HG02973 (cell line): Measurements from ENCODE around the gene THSD4.

Source experiments
- ATAC-seq: cut with Tn5 transposase; IDR thresholded peaks from one replicate; pipeline ENCODE4 v1.9.1; 2021; ENCODE audit warnings: moderate library complexity; ENCODE audit not compliant: unreplicated experiment

THSD4 gene

GRCh38 chr15:71811036-71811736 is 695.9 kb downstream of the THSD4 start:
- ATAC-seq: no peak

DNA sequence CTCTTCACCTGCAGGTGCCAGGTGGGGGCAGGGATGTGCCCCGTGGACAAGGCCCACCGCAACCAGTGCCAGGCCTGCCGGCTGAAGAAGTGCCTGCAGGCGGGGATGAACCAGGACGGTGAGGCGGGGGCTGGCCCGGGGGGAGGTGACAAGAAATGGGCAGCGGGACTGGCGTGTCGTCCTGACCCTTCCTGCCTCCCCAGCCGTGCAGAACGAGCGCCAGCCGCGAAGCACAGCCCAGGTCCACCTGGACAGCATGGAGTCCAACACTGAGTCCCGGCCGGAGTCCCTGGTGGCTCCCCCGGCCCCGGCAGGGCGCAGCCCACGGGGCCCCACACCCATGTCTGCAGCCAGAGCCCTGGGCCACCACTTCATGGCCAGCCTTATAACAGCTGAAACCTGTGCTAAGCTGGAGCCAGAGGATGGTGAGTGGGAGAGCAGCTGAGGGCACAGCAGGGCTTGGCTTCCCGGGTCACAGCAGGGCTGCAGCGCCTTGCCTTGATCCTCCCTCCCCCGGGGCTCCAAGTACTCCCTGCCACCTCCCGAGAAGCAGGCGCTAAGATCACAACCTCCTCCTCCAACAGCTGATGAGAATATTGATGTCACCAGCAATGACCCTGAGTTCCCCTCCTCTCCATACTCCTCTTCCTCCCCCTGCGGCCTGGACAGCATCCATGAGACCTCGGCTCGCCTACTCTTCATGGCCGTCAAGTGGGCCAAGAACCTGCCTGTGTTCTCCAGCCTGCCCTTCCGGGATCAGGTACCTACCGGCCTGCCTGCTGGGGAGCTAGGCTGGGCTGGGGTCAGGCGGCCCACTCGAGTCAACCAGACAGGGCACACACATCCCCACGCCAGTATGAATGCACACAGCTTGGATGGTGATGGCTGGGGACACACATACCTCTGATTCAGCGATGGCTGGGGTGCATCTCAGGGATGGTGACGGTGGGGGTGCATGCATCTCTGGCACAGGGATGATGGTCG is 696.8 kb downstream of the THSD4 start:
- no peak for ATAC-seq

- no peak for ATAC-seq
These were observed 697.9 kb downstream of the THSD4 start for GRCh38 chr15:71812966-71813722.

- no peak for ATAC-seq
These were observed 698.6 kb downstream of the THSD4 start for GRCh38 chr15:71813723-71814470.

DNA sequence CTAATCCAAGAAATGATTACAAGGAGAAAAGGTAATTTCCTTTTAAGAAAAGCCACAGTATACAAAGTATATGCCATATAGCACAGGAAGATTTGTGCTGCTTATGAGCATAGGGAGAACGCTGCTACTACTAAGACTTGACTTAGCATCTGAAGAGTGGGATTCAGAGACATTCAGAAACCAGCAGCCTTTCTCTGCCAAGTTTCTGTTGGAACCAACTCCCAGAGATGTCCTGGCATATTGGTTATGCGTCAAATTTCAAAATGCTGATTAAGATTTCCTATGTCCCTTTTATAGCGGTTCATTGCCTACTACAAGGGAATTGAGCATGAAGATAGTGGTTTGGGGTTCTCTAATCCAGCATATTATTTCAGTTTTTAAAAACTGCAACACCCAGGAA is 700.0 kb downstream of the THSD4 start:
- ATAC-seq: no peak

DNA sequence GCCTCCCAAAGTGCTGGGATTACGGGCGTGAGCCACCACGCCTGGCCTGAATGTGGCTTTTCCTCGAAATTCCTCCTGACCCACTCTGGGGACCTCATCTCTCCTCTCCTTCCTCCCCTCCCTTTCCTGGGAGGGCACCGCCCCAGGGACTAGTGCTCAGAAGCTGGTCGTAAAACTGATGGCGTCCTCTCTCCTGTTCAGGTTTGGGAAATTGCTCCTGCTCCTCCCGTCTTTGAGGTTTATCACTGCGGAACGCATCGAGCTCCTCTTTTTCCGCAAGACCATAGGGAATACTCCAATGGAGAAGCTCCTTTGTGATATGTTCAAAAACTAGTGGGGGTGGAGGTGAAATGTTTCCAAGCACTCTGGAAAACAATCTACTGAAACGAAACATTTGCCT is 702.1 kb downstream of the THSD4 start:
- ATAC-seq: no peak

- ATAC-seq: no peak
These were observed 704.9 kb downstream of the THSD4 start for GRCh38 chr15:71820127-71820526.

DNA sequence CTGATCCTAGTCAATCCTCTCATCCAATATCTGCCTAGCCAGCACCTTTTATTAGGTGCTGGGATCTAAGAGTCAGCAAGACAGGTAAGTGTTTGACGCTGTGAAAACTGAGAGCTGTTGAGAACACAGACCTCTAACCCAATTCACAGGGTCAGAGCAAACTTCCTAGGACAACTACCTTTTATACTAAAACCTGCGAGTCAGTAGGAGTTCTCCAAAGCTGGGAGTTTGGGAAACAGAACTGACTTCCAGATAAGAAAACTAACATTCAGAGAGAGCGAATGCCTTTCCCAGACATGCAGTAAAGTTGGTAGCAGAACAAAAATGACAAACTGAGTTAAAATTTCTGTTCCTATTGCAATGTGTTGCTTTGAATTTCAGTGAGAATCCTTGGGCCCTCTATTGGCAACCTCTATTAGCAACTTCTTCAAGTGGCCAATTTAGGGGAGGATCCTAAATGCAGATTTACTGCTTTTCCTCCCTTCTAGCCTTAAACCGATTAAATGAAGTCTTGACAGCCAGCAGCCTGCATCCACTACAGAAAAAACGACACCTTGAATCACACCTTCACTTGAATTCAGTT is 706.4 kb downstream of the THSD4 start:
- no peak for ATAC-seq

DNA sequence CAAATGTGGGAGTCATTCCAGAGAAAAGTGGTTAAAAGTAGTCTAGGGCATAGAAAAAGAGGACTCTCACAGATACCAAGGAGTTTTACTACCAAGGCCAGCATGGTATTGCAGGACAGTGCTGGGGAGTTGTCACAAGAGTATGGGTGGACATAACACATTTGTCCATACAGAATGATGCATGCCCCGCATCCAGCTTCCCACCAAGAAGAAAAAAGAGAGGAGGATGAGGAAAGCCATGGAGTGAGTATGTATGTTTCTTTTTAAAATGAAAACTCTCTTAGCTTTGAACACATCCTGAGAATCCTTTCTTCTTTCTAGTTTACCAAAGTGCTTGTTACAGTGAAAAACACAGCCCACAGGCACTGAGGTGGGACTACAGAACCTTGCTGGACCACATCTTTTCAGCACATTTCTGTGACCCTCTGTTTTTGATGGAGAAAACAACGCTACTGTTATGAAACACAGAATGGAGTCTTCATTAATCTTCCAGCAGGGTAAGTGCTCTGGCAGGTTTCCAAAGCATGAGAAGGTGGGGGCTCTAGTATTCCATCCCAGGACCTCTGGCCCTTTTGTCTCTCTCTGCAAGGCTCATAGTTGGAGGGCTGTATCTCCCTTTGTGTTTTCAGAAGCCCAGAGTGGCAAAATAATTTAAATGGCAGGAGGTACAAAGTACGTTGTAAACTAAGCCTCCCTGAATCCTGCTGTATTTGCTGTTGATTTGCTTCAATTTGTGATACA is 707.8 kb downstream of the THSD4 start:
- no peak for ATAC-seq

GRCh38 chr15:71823801-71824200 is 708.5 kb downstream of the THSD4 start:
- no peak for ATAC-seq

- no peak for ATAC-seq
These were observed 709.9 kb downstream of the THSD4 start for GRCh38 chr15:71825021-71825730.

DNA sequence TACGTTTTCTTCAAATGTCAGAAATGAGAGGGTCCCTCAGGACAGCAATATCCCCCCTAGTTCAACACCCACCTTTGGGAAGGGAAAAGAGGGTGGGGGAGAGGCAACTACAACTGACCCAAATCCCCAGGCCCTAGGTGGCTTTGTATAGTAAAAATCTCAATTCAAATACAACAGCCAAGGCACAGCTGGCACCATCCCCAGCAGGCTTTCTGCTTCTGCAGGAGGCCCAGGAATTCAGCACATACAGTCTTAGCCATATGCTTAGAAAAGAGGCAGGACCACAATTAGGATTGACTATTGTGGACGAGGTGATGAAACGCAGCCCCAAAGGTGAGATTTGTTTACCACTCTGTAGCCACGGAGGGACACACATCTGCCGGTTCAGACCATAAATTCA is 710.9 kb downstream of the THSD4 start:
- no peak for ATAC-seq

DNA sequence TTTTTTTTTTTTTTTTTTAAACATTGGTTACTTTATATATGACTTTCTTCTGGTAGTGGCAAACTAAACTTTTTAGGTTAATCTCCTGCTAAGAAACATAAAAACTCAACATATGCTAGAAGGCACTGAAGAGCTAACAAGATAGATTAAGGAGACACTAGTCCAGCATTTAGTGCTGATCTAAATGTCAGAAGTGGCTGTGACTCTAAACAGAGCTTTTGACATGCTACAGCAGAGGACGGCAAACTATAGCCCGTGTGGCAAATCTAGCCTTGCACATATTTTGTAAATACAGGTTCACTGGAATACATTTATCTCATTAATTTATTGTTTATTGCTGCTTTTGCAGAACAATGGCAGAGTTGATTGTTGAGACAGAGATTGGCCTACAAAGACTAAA is 715.7 kb downstream of the THSD4 start:
- ATAC-seq: no peak
